H9 (cell line): Measurements from ENCODE around the gene OGFOD1. TPM values are rescaled to one million over a fixed set of nuclear protein-coding genes. Genes with fewer than 3 reads are reported as not detected.

Experiments
- DNase-seq: peaks from one replicate; pipeline ENCODE4 v3.0.0-alpha.2; 2017
- H2AFZ ChIP-seq: one replicate; pipeline ENCODE4 v1.6.1; 2013; ENCODE audit warnings: mild to moderate bottlenecking, low read length, control low read depth, moderate library complexity
- H2AK5ac ChIP-seq: 2 replicates; pipeline ENCODE4 v1.6.1; 2013; ENCODE audit warnings: low read length, control low read depth, mixed read lengths; ENCODE audit not compliant: insufficient read length
- H2BK120ac ChIP-seq: one replicate; pipeline ENCODE4 v1.6.1; 2013; ENCODE audit warnings: low read depth, mild to moderate bottlenecking, low read length, control low read depth, inconsistent platforms; ENCODE audit not compliant: poor library complexity, severe bottlenecking
- H2BK12ac ChIP-seq: 2 replicates; pipeline ENCODE4 v1.6.1; 2013; ENCODE audit warnings: low read length, control low read depth, mixed read lengths, low read depth; ENCODE audit not compliant: insufficient read length
- H2BK15ac ChIP-seq: 2 replicates; pipeline ENCODE4 v1.6.1; 2013; ENCODE audit warnings: low read depth, low read length, control low read depth
- H2BK20ac ChIP-seq: one replicate; pipeline ENCODE4 v1.6.1; 2013; ENCODE audit warnings: low read depth, mild to moderate bottlenecking, low read length, control low read depth, inconsistent platforms; ENCODE audit not compliant: poor library complexity, severe bottlenecking
- H2BK5ac ChIP-seq: 2 replicates; pipeline ENCODE4 v1.6.1; 2013; ENCODE audit warnings: low read length, control low read depth, mixed read lengths; ENCODE audit not compliant: insufficient read length
- H3K14ac ChIP-seq: 2 replicates; pipeline ENCODE4 v1.6.1; 2013; ENCODE audit warnings: low read length, control low read depth; ENCODE audit not compliant: insufficient read depth
- H3K18ac ChIP-seq: 2 replicates; pipeline ENCODE4 v1.6.1; 2013; ENCODE audit warnings: low read depth, mild to moderate bottlenecking, mixed read lengths, low read length, control low read depth; ENCODE audit not compliant: insufficient read length
- H3K23ac ChIP-seq: 2 replicates; pipeline ENCODE4 v1.6.1; 2013; ENCODE audit warnings: low read length, control low read depth, mixed read lengths, low read depth; ENCODE audit not compliant: insufficient read length
- H3K23me2 ChIP-seq: 2 replicates; pipeline ENCODE4 v1.6.1; 2013; ENCODE audit warnings: low read depth, mild to moderate bottlenecking, mixed read lengths, low read length, control low read depth; ENCODE audit not compliant: insufficient read length, poor library complexity, severe bottlenecking
- H3K27ac ChIP-seq: 2 replicates; pipeline ENCODE4 v1.5.1; 2013; ENCODE audit warnings: low read length, control low read depth, mixed read lengths, low read depth; ENCODE audit not compliant: insufficient read length
- H3K27me3 ChIP-seq: 2 replicates; pipeline ENCODE4 v1.6.1; 2013; ENCODE audit warnings: low read length, control low read depth, inconsistent platforms; ENCODE audit not compliant: insufficient read depth
- H3K4ac ChIP-seq: 2 replicates; pipeline ENCODE4 v1.6.1; 2013; ENCODE audit warnings: low read depth, mild to moderate bottlenecking, control low read depth, inconsistent platforms, low read length, moderate library complexity
- H3K4me1 ChIP-seq: 2 replicates; pipeline ENCODE4 v1.6.1; 2013; ENCODE audit warnings: low read length, control low read depth, inconsistent platforms; ENCODE audit not compliant: insufficient read depth
- H3K4me2 ChIP-seq: 2 replicates; pipeline ENCODE4 v1.6.1; 2013; ENCODE audit warnings: low read length, control low read depth, mixed read lengths; ENCODE audit not compliant: insufficient read length, insufficient read depth
- H3K56ac ChIP-seq: 2 replicates; pipeline ENCODE4 v1.6.1; 2013; ENCODE audit warnings: low read depth, mild to moderate bottlenecking, mixed read lengths, low read length, control low read depth; ENCODE audit not compliant: insufficient read length
- H3K79me1 ChIP-seq: 2 replicates; pipeline ENCODE4 v1.6.1; 2013; ENCODE audit warnings: low read depth, mild to moderate bottlenecking, moderate library complexity, low read length, control low read depth, inconsistent platforms; ENCODE audit not compliant: insufficient read depth, poor library complexity, severe bottlenecking
- H3K79me2 ChIP-seq: 2 replicates; pipeline ENCODE4 v1.6.1; 2013; ENCODE audit warnings: low read length, control low read depth, inconsistent platforms; ENCODE audit not compliant: insufficient read depth
- H3K9ac ChIP-seq: 2 replicates; pipeline ENCODE4 v1.6.1; 2013; ENCODE audit warnings: low read length, control low read depth, mixed read lengths; ENCODE audit not compliant: insufficient read length; ENCODE audit errors: extremely low read depth
- H3K9me3 ChIP-seq: one replicate; pipeline ENCODE4 v1.6.1; 2013; ENCODE audit warnings: low read depth, low read length, inconsistent platforms; ENCODE audit not compliant: control insufficient read depth
- H3T11ph ChIP-seq: one replicate; pipeline ENCODE4 v1.6.1; 2013; ENCODE audit warnings: mild to moderate bottlenecking, low read length, control low read depth, inconsistent platforms
- H4K20me1 ChIP-seq: one replicate; pipeline ENCODE4 v1.6.1; 2013; ENCODE audit not compliant: control insufficient read depth, insufficient read length, insufficient read depth
- H4K5ac ChIP-seq: 2 replicates; pipeline ENCODE4 v1.6.1; 2013; ENCODE audit warnings: low read depth, mild to moderate bottlenecking, mixed read lengths, low read length, control low read depth; ENCODE audit not compliant: insufficient read length
- H4K8ac ChIP-seq: replicated peaks from 2 replicates; pipeline ENCODE4 v1.6.1; 2013; ENCODE audit warnings: low read length, control low read depth, mixed read lengths, low read depth; ENCODE audit not compliant: insufficient read length
- H4K91ac ChIP-seq: 2 replicates; pipeline ENCODE4 v1.6.1; 2013; ENCODE audit warnings: low read depth, mild to moderate bottlenecking, moderate library complexity, mixed read lengths, low read length, control low read depth; ENCODE audit not compliant: insufficient read length
- H3K27ac Mint-ChIP-seq, 3 experiments: 2 replicates in 2 of 3; 3 replicates in 1 of 3; pipeline ENCODE4 v1.8.0; 2020 to 2021; ENCODE audit warnings: mixed read lengths in 3 of 3, mild to moderate bottlenecking in 1 of 3, moderate library complexity in 1 of 3
- H3K27me3 Mint-ChIP-seq: 2 replicates; pipeline ENCODE4 v1.8.0; 2021; ENCODE audit warnings: low read depth, mild to moderate bottlenecking, moderate library complexity, mixed read lengths
- H3K36me3 Mint-ChIP-seq, 3 experiments: 2 replicates in 2 of 3; 3 replicates in 1 of 3; pipeline ENCODE4 v1.8.0; 2020 to 2021; ENCODE audit warnings: low read depth in 3 of 3, mixed read lengths in 3 of 3; ENCODE audit not compliant: insufficient read depth in 1 of 3
- H3K4me1 Mint-ChIP-seq, 2 experiments: 2 replicates each; pipeline ENCODE4 v1.8.0; 2020; ENCODE audit warnings: mixed read lengths in 2 of 2
- H3K4me3 Mint-ChIP-seq, 2 experiments: 2 replicates in 1 of 2; 3 replicates in 1 of 2; pipeline ENCODE4 v1.8.0; 2020 to 2021; ENCODE audit warnings: mild to moderate bottlenecking in 2 of 2, mixed read lengths in 2 of 2, moderate library complexity in 1 of 2
- H3K9me3 Mint-ChIP-seq, 2 experiments: 2 replicates in 1 of 2; 3 replicates in 1 of 2; pipeline ENCODE4 v1.8.0; 2020; ENCODE audit warnings: mild to moderate bottlenecking in 2 of 2, mixed read lengths in 2 of 2, moderate library complexity in 1 of 2
- WGBS: extraction: QIAGEN DNeasy Blood & Tissue Kit; methylation state at CpG from one replicate; pipeline ENCODE4 v1.1.7; 2013; ENCODE audit warnings: missing lambda C conversion rate, low lambda C conversion rate, mixed read lengths; ENCODE audit not compliant: insufficient read length; ENCODE audit errors: extremely low coverage; 5-methylcytosine and 5-hydroxymethylcytosine counted together
- total RNA-seq: library from RNA; stranded (reverse); gene quantifications from 2 replicates; pipeline ENCODE4 v1.2.1, GENCODE V29; 2021
- TF ChIP-seq, protein P1 (sequence below): fragments of 200-600 bp; sonication (generic); conservative IDR thresholded peaks from 3 replicates; pipeline ENCODE4 v1.8.0; 2021; ENCODE audit warnings: antibody characterized with exemption, mild to moderate bottlenecking

OGFOD1 gene
- total RNA-seq, 1 experiment from 2014 or later = 66.5 TPM

- Histone ChIP-seq H2AK5ac (no peak overlapping the region), H2BK20ac (no peak overlapping the region), H3K9me3 (no peaks in the 10 kb centered on the region), H3K9ac (no peak overlapping the region), H3K4me1 (peaks cover 6% of the 10 kb centered on the region; the same call in 1 of the 2 replicates), H3K4me2 (no peak overlapping the region), H3K4ac (no peak overlapping the region), H2BK15ac (no peak overlapping the region), H3K23me2 (no peaks in the 10 kb centered on the region), H4K5ac (no peak overlapping the region), H3K27me3 (no peaks in the 10 kb centered on the region; the same call in 1 of the 2 replicates), H3K18ac (no peak overlapping the region), H3K56ac (no peak overlapping the region), H3K79me1 (no peaks in the 10 kb centered on the region), H4K91ac (no peak overlapping the region), H3T11ph (no peak overlapping the region), H4K20me1 (no peaks in the 10 kb centered on the region), H2BK120ac (no peak overlapping the region), H2BK5ac (no peak overlapping the region), H2AFZ (no peak overlapping the region), H3K79me2 (no peaks in the 10 kb centered on the region), H2BK12ac (no peak overlapping the region), H3K23ac (no peak overlapping the region), H3K27ac (no peak overlapping the region), H4K8ac (no peak overlapping the region), H3K14ac (no peak overlapping the region)
- peaks cover 11 to 19% of the 10 kb centered on the region in 2 experiments for H3K4me1 Mint-ChIP-seq
- H3K36me3 Mint-ChIP-seq = peaks cover 11 to 35% (median 30%) of the 10 kb centered on the region in 3 experiments
- H3K9me3 Mint-ChIP-seq = no peaks in the 10 kb centered on the region
- no peak overlapping the region for H3K27ac Mint-ChIP-seq
- no CpG with 5 or more reads among the region's 5 CpGs for WGBS
- DNase-seq = no peak
- H3K4me3 Mint-ChIP-seq = no peak overlapping the region
- H3K27me3 Mint-ChIP-seq = no peaks in the 10 kb centered on the region
- TF ChIP-seq, protein P1, sequence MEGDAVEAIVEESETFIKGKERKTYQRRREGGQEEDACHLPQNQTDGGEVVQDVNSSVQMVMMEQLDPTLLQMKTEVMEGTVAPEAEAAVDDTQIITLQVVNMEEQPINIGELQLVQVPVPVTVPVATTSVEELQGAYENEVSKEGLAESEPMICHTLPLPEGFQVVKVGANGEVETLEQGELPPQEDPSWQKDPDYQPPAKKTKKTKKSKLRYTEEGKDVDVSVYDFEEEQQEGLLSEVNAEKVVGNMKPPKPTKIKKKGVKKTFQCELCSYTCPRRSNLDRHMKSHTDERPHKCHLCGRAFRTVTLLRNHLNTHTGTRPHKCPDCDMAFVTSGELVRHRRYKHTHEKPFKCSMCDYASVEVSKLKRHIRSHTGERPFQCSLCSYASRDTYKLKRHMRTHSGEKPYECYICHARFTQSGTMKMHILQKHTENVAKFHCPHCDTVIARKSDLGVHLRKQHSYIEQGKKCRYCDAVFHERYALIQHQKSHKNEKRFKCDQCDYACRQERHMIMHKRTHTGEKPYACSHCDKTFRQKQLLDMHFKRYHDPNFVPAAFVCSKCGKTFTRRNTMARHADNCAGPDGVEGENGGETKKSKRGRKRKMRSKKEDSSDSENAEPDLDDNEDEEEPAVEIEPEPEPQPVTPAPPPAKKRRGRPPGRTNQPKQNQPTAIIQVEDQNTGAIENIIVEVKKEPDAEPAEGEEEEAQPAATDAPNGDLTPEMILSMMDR = no peak
Observed at GRCh38 chr16:56411123-56411522, 40.2 kb upstream of the OGFOD1 start.
